GM12873 (cell line): ENCODE data around the gene SCYGR6.

ENCODE experiments used
- TF ChIP-seq, protein P1 (sequence below): IDR thresholded peaks from 2 replicates; pipeline ENCODE4 v1.5.1; 2012; ENCODE audit warnings: low read depth, mild to moderate bottlenecking, moderate library complexity, low read length, control low read depth; ENCODE audit not compliant: insufficient read depth; ENCODE audit errors: missing control alignments

Gene SCYGR6, protein sequence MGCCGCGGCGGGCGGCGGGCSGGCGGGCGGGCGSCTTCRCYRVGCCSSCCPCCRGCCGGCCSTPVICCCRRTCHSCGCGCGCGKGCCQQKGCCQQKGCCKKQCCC

DNA sequence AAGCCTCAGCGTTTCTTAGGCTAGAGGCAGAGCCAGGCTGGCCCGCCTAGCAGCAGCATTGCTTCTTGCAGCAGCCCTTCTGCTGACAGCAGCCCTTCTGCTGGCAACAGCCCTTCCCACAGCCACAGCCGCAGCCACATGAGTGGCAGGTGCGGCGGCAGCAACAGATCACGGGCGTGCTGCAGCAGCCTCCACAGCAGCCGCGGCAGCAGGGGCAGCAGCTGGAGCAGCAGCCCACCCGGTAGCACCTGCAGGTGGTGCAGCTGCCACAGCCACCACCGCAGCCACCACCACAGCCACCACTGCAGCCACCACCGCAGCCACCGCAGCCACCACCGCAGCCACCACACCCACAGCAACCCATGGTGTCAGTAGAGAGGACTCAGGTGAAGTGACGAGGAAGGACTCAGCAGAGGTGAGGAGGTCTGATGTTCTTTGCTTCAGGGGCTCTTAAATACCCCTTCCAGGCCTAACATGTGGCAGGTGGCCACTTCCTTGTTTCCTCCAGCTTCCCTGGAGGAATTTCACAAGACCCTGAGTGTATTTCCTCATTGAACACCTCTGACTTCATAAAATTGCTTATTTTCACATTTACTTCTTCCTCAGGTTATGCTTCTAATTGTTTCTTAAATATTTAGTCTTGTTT, at the start of gene SCYGR6:
Gene SCYGR6, minus strand, starts transcription at position 364 of the 646 bp plus-strand sequence. Its CDS starts 0 bp downstream, at position 364.
- TF ChIP-seq, protein P1, sequence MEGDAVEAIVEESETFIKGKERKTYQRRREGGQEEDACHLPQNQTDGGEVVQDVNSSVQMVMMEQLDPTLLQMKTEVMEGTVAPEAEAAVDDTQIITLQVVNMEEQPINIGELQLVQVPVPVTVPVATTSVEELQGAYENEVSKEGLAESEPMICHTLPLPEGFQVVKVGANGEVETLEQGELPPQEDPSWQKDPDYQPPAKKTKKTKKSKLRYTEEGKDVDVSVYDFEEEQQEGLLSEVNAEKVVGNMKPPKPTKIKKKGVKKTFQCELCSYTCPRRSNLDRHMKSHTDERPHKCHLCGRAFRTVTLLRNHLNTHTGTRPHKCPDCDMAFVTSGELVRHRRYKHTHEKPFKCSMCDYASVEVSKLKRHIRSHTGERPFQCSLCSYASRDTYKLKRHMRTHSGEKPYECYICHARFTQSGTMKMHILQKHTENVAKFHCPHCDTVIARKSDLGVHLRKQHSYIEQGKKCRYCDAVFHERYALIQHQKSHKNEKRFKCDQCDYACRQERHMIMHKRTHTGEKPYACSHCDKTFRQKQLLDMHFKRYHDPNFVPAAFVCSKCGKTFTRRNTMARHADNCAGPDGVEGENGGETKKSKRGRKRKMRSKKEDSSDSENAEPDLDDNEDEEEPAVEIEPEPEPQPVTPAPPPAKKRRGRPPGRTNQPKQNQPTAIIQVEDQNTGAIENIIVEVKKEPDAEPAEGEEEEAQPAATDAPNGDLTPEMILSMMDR: no peak

- TF ChIP-seq, protein P1: peak; percentile 53
Measured at GRCh38 chr2:227774011-227774624, 49.6 kb upstream of the SCYGR6 start.

DNA sequence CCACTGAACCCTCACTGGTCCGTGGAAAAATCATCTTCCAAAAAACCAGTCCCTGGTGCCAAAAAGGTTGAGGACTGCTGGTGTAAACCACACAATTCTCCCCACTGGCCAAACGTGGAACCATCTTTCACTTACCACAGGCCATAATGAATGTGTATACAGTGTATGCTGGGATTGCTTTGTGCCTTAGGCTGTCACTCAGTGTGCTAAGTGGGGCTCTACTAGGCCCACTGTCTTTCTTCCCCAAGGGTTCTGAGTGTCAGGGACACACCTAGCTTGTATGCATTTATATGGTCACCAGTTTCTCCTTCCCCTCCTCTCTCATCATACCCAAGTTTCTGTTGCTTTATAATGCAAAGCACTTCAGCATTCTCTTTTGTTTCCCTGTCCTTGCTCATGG, 48.4 kb upstream of the SCYGR6 start:
- TF ChIP-seq, protein P1: no peak

DNA sequence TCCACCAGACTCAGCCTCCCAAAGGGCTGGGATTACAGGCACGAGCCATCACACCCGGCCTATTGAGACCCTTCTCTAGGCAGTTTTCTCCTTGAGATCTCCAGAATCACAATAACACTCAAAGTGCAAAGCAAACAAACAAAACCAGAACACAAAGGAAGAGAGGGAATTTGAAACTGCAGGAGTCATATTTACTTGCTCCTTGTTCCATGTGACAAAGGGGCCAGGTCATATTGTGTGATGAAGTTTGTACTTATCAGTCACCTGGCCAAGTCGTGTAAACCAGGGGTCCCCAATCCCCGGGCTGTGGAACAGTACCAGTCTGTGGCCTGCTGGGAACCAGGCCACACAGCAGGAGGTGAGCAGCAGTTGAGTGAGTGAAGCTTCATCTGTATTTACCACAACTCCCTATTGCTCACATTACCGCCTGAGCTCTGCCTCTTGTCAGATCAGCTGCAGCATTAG, 47.7 kb upstream of the SCYGR6 start:
- TF ChIP-seq, protein P1: no peak

GRCh38 chr2:227767830-227768229, 43.3 kb upstream of the SCYGR6 start:
- TF ChIP-seq, protein P1: no peak

DNA sequence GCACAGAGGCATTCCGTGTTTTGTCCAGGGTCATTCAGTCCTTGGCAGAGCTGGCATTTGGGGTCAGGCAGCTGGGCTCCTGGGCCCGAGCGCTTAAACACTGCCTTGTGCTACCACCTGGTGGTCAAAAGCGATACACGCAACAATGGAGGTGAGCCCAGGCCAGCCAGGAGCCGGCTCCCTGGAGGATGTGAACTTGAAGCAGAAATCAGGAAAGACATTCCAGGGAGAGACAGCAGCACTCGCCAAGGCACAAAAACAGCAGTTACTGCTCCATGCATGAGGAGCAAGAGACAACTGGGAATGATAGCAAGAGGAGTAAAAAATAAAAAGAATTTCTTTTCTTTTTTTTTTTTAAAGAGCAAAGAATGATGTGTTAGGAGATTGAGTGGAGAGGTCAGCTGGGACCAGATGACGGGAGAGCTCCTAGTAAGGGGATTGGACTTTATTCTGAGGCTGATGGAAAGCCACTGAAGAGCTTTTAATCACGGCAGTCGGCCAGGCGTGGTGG, 41.9 kb upstream of the SCYGR6 start:
- TF ChIP-seq, protein P1: peak; percentile 82

GRCh38 chr2:227765788-227766372, 41.3 kb upstream of the SCYGR6 start:
- TF ChIP-seq, protein P1: no peak
